ENCODE results near the gene CD99. TPM values are rescaled to one million over a fixed set of nuclear protein-coding genes. Genes with fewer than 3 reads are reported as not detected.

Gene CD99
- total RNA-seq, 1 donor: 455 TPM

DNA sequence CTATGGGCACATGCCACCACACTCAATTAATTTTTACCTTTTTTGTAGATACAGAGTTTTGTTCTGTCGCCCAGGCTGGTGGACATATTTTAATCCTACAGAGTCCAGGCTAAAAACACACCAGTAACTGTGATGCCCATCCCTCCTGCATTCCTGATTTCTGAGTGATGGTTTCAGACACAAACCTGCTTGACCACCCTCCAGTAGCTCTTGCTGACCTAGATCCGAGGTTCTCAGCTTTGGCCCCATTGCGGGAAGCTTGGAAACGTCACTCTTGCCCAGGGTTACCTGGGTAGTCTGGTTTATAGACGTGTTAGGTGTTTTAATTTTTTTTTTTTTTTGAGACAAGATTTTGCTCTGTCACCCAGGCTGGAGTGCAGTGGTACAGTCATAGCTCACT lies 7.5 kb downstream of the CD99 start:
- Histone ChIP-seq H3K27ac (ENCODE audit: low read depth, low read length) (no peak overlapping the region), H4K20me1 (ENCODE audit: insufficient read depth, low read length) (peaks cover 58% of the 10 kb centered on the region), H3K4me1 (ENCODE audit: insufficient read depth, low read length) (peaks cover 30% of the 10 kb centered on the region)

DNA sequence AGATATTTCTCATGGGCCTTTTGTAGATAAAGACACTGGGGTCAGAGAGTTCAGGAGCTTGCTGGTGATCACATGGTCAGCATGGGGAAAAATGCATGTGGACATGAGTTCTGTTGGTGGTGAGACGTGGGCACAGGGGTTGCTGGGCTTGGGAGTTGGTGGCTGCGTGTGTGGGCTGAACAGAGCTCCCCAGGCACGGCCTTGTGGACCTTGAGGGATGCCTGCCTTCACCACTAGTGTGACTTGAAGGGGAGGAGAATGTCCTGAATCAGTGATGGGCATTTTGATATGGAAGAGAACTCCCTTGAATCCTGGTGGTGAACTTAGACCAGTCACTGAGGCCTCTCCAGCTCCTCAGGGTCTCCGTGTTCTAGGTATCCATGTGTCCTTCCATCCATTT lies 8.9 kb downstream of the CD99 start:
- peaks cover 58% of the 10 kb centered on the region for H4K20me1 ChIP-seq (ENCODE audit: insufficient read depth, low read length)
- peaks cover 4% of the 10 kb centered on the region for H3K36me3 ChIP-seq (ENCODE audit: insufficient read depth, low read length)
- DNase-seq (ENCODE audit: insufficient read length, low spot score, missing footprints): no peak
- H3K27me3 ChIP-seq (ENCODE audit: insufficient read depth, low read length): no peaks in the 10 kb centered on the region
- TF ChIP-seq, protein P1, sequence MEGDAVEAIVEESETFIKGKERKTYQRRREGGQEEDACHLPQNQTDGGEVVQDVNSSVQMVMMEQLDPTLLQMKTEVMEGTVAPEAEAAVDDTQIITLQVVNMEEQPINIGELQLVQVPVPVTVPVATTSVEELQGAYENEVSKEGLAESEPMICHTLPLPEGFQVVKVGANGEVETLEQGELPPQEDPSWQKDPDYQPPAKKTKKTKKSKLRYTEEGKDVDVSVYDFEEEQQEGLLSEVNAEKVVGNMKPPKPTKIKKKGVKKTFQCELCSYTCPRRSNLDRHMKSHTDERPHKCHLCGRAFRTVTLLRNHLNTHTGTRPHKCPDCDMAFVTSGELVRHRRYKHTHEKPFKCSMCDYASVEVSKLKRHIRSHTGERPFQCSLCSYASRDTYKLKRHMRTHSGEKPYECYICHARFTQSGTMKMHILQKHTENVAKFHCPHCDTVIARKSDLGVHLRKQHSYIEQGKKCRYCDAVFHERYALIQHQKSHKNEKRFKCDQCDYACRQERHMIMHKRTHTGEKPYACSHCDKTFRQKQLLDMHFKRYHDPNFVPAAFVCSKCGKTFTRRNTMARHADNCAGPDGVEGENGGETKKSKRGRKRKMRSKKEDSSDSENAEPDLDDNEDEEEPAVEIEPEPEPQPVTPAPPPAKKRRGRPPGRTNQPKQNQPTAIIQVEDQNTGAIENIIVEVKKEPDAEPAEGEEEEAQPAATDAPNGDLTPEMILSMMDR (IDR thresholded peaks at IDR 0.05; ENCODE audit: extremely low read depth, low read depth, low read length): no peak
- H3K4me3 ChIP-seq (ENCODE audit: insufficient read depth, low read length): no peak overlapping the region
- no peaks in the 10 kb centered on the region for H3K9me3 ChIP-seq (ENCODE audit: low read depth, low read length)
- H3K27ac ChIP-seq (ENCODE audit: low read depth, low read length): no peak overlapping the region
- H3K4me2 ChIP-seq (ENCODE audit: insufficient read depth, low read length): no peak overlapping the region
- no peak overlapping the region for H2AFZ ChIP-seq (ENCODE audit: low read length)
- H3K4me1 ChIP-seq (ENCODE audit: insufficient read depth, low read length): peaks cover 22% of the 10 kb centered on the region
- H3K79me2 ChIP-seq (ENCODE audit: insufficient read depth, low read length): peaks cover 97% of the 10 kb centered on the region

More for the DNA sequence above, 7.5 kb downstream of the CD99 start:
- no peaks in the 10 kb centered on the region for H3K27me3 ChIP-seq (ENCODE audit: insufficient read depth, low read length)
- TF ChIP-seq, protein P1 (IDR thresholded peaks at IDR 0.05; ENCODE audit: extremely low read depth, low read depth, low read length): no peak
- peaks cover 97% of the 10 kb centered on the region for H3K79me2 ChIP-seq (ENCODE audit: insufficient read depth, low read length)
- no peak overlapping the region for H3K4me2 ChIP-seq (ENCODE audit: insufficient read depth, low read length)
- H3K9me3 ChIP-seq (ENCODE audit: low read depth, low read length): no peaks in the 10 kb centered on the region
- no peak for DNase-seq (ENCODE audit: insufficient read length, low spot score, missing footprints)
- no peak overlapping the region for H3K4me3 ChIP-seq (ENCODE audit: insufficient read depth, low read length)
- H3K36me3 ChIP-seq (ENCODE audit: insufficient read depth, low read length): peaks cover 7% of the 10 kb centered on the region
- no peak overlapping the region for H2AFZ ChIP-seq (ENCODE audit: low read length)

DNA sequence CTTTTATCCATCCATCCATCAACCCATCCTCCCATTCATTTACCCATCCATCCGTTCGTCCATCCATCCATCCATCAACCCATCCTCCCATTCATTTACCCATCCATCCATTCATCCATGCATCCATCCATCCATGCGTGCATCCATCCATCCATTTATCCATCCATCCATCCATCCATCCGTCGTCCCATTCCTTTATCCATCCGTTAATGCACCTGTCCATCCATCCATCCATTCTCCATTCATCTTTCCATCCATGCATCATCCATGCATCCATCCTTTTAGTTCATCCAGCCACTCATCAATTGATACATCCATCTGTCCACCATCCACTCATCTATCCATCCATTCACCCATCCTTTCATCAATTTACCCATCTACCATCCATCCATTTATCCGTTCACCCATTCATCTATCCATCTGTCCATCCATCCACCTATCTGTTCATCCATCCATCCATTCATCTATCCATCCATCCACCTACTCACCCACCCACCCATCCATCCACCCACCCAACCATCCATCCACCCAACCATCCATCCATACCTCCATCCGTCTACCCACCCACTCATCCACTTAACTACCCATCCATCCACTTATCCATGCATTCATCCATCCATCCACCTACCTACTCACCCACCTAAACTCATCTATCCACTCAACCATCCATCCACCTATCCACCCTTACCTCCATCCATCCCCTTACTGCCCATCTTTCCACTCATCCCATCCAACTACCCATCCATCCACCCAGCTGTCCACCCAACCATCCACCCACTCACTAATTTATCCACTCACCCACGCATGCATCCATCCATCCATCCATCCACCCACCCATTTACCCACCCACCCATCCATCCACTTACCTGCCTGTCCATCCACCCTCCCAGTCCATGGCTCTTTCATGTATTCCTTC lies 9.6 kb downstream of the CD99 start:
- peaks cover 97% of the 10 kb centered on the region for H3K79me2 ChIP-seq (ENCODE audit: insufficient read depth, low read length)
- TF ChIP-seq, protein P1 (IDR thresholded peaks at IDR 0.05; ENCODE audit: extremely low read depth, low read depth, low read length): no peak
- no peaks in the 10 kb centered on the region for H3K27me3 ChIP-seq (ENCODE audit: insufficient read depth, low read length)
- peaks cover 17% of the 10 kb centered on the region for H3K4me1 ChIP-seq (ENCODE audit: insufficient read depth, low read length)
- H3K9me3 ChIP-seq (ENCODE audit: low read depth, low read length): no peaks in the 10 kb centered on the region
- no peak overlapping the region for H2AFZ ChIP-seq (ENCODE audit: low read length)
- peaks cover 63% of the 10 kb centered on the region for H4K20me1 ChIP-seq (ENCODE audit: insufficient read depth, low read length)
- H3K4me2 ChIP-seq (ENCODE audit: insufficient read depth, low read length): no peak overlapping the region
- no peak overlapping the region for H3K27ac ChIP-seq (ENCODE audit: low read depth, low read length)
- H3K4me3 ChIP-seq (ENCODE audit: insufficient read depth, low read length): no peak overlapping the region
- peaks cover 7% of the 10 kb centered on the region for H3K36me3 ChIP-seq (ENCODE audit: insufficient read depth, low read length)
- no peak for DNase-seq (ENCODE audit: insufficient read length, low spot score, missing footprints)

DNA sequence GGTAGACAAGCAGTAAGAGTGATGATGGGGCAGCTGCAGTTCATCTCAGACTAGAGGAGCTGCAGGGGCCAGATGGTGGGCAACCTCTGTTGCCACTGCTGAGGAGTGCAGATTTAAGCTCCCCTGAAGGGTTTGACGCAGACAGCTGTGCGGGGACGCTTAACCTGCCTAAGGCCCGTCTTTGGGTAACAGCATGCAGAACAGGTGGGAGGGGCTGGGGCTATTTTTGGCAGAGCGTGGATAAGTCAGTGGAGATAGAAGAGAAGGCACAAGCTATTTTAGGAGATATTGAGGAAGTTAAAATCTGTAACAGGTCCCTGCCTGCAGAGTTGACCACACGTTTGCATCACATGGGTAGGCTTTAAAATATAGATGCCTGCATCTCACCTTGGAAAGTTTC lies 10.5 kb downstream of the CD99 start:
- no peak for DNase-seq (ENCODE audit: insufficient read length, low spot score, missing footprints)
- Histone ChIP-seq H3K36me3 (ENCODE audit: insufficient read depth, low read length) (peaks cover 7% of the 10 kb centered on the region), H3K9me3 (ENCODE audit: low read depth, low read length) (no peaks in the 10 kb centered on the region), H3K4me2 (ENCODE audit: insufficient read depth, low read length) (no peak overlapping the region), H2AFZ (ENCODE audit: low read length) (no peak overlapping the region), H3K79me2 (ENCODE audit: insufficient read depth, low read length) (peaks cover 96% of the 10 kb centered on the region), H3K27me3 (ENCODE audit: insufficient read depth, low read length) (no peaks in the 10 kb centered on the region), H3K4me3 (ENCODE audit: insufficient read depth, low read length) (no peak overlapping the region), H3K4me1 (ENCODE audit: insufficient read depth, low read length) (peaks cover 11% of the 10 kb centered on the region), H3K27ac (ENCODE audit: low read depth, low read length) (no peak overlapping the region), H4K20me1 (ENCODE audit: insufficient read depth, low read length) (peaks cover 65% of the 10 kb centered on the region)
- TF ChIP-seq, protein P1 (IDR thresholded peaks at IDR 0.05; ENCODE audit: extremely low read depth, low read depth, low read length): no peak

All from osteoblast (primary cell).